Activated CD4-positive, CD25-positive, alpha-beta regulatory T cell treated with anti-CD3 and anti-CD28 coated beads, Interleukin-2, amount 50 U/mL, for 72 hours (primary cell): ENCODE data around the gene DGCR2.
"Not testable (repeated sequence)": the region's sequence is repeated elsewhere in the genome, so short reads cannot be mapped to it uniquely, and the experiment has no call there.

Experiments used
- DNase-seq: peaks from one replicate; pipeline ENCODE4 v3.0.0; 2021

Gene DGCR2

DNA sequence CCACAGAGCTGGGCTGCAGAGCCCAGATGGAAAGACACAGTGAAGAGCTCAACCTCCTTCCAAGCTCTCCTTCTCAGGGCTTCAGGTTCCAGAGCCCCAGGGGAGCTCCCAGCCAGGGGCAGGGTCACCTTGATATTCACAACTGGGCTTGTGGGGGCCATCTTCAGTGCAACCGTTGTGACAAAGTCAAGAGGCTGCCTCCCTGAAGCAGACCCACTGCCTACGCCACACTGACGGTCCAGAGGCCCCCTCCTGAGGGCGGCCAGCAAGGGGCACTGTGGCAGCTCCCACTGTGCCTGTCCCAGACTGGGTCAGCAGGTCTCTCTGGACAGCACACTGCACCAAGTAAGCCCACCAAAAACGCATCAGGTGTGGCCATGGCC, 84.1 kb downstream of the DGCR2 start:
- DNase-seq = peak; percentile 14

DNA sequence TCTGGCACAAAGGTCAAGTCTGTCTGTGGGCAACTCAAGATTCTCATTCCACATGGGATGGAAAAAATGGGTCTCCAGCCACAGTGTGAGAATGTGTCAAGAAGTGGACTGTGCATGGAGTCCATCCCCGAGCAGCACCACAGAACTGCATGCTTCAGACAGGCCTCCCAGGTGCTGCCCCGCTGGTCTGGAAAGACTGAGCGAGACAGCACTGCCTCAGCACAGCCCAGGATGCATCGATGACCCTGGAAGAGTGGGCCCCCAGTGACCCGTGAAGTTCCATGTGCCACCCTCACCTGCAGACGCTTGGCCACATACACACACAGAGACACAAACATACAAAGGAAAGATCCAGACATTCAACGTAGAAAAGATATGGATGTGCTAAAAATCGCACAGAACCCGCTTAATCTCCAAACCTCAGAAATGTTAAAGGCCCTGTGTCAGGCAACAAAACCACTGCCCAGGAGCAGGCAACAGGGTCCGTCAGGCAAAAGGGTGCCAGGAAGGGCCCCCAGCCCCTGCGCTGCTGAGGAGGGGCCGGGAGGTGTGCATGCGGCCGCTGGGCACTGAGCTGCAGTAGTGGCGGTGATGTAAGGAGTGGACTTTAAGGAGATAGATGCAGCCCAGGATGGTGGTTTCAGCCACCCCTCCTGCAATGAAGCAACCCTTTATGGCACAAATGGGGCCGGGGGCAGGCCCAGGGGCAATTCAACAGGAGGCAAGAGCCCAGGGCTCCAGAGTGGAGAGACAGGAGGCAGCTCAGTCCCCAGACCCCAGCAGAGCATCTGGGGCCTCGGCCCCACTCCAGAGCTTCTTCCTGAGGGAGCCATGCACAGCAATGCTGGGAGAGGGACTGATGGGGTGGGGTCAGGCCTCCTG, 84.7 kb downstream of the DGCR2 start:
- DNase-seq = peak; percentile 24

DNA sequence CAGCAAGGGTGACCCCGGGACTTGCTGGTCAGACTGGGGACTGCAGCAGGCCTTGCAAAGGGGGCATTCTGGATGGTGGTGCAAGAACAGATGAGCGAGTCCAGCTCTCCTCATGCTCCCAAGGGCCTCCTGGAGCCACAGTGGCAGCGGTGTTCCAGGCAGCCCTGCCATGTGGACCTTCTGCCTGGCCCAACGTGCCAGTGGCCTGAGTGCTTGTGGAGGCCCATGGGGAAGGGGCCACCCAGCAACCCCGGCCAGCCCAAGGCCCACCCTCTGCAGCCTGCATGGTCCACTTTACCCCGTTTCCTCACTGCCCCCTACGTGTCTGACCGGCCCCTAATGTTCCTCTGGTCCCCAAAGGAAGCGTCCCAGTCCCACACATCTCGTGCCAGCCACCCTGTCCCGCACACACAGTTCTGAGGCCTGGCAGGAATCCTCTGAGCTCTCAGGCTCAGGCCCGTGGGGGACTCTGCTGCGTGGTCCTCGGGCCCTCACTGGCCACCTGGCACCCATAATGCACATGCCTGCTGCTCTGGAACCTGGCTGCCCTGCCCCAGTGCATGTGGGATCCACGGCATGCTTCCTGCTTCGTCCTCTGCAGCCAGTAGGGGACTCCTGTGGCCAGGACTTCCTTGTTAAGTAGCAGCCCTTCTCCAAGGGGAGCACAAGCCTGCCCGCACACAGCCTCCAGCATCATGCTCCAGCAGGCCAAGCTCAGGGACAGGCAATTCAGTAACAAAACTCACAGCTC, 85.5 kb downstream of the DGCR2 start:
- DNase-seq = peak; percentile 18

DNA sequence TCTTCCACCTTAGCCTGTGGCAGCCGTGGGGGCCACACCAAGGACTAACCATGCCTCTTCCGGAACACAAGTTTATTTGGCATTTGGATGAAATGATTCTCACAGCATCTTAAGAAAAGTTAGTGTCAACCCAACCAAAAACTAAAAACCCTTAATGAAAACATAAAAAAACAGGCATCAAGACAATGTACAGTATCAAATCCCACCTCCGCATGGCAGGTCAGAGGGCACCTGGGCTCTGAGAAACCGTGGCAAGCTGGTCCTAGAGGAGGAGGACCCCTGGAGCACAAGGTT, 86.0 kb downstream of the DGCR2 start:
- no peak for DNase-seq

DNA sequence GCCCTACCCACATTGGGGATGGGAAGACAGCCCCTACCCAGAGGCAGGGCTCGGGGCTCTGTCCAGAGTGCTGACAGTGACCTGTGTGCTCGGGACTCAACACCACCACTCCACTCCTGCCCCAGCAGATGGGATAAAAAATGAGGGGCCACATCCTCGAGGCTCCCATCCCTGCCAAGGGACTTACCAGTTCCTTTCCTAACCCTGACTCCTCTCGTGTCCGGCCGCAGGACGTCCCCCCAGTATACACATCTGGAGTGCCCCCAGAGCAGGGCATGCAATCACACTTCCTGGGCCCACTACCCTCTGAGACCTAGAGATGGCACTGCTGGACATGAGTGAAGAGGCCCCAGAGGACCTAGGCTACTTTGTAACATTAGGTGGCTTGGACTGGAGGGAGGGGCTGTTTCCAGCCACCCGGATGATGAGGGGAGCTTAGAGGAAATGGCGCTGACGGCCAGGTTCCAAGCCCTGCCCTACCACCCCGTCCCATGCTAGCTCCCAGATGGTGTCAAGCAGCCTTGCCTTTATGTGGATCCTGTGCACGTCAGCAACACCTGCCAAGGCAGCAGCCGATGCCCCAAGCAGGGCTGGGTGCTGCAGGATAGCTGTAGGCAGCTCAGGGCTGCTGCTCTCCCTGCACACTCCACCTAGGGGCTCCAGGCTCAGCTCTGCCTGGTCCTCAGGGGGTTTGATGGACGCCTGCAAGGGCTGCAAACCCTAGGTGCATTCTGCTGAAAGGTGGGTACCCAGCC, 86.6 kb downstream of the DGCR2 start:
- peak; percentile 28 for DNase-seq

DNA sequence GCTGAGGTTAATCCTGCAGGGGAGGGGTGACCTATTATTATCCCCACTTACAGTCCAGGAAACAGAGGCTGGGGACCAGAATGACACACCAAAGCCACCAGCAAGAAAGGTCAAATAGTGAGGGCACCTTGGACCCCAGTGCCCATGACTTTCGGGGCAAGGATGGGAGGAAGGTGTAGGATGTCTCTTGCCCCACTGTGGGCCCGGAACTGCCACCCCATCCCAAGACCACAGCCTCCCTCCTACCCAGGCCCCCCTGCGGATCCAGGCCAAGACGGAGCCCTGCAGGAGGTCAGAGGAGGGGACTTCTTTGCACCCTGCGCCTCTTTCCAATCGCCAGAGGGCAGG, 87.1 kb downstream of the DGCR2 start:
- not testable (repeated sequence) for DNase-seq

DNA sequence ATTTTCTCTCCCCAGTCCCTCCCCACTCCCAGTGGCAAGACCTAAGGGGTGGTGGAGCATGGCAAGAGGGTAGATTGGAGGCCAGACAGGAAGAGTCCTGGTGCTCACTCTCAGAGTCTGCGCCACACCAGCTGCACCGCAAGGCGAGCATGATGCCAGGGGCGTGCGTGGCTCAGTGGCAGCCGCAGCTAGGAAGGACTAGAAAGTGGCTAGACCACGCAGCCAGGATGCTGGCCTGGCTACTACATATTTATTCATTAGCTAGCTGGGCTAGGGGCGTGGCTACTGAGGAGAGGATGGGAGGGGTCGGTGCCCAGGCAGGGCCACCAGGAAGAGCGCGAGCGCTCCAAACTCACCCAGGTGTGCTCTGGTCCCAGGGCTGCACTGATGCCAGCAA, 87.5 kb downstream of the DGCR2 start:
- DNase-seq = peak; percentile 18

DNA sequence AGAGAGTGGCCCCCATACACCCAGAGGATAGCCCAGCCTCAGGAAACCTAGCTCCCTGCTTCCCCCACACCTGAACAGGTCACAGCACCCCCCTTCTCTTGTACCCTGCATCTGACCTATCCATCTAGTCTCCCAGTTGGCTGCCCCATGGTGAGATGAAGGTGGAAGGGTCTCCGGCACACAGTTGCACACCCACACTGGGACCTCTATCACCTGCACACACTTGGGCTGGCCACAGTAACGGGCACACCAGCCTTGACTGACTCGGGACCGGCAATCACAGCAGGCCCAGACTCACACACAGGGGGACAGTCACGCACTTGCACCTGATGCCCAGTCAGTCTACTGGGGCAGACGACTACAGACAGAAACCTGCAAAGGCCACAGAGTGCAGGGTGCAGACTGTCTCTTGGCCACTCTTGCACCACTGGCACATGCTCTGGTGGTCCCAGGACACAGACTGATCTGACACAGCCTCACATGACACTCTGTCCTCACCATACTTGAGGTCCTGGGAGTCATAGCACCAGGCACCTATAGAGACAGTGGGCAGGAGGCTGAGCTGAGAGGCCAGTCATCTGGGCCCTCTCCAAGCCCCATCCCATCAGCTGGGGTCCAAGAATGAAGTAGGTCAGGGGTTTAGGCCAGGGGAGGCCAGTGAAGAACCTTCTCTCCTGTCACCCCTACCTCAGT, 88.0 kb downstream of the DGCR2 start:
- not testable (repeated sequence) for DNase-seq

DNA sequence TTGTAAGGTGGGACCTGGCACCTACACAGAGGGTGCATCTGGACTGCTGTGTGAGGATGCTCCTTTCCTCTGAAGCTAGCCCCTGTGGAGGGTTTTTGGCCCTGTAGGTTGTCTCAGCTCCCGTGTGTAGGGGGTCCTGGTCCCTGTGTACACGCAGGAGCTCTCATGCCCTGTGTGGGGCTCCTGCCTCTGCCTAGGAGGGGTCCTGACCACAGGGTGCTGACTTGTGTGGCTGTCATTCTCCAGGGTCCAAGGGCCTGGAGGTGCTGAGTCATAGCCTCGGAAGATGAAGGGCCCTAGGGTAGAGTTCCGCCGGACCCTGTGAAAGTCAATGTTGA, 88.7 kb downstream of the DGCR2 start:
- DNase-seq = not testable (repeated sequence)

DNA sequence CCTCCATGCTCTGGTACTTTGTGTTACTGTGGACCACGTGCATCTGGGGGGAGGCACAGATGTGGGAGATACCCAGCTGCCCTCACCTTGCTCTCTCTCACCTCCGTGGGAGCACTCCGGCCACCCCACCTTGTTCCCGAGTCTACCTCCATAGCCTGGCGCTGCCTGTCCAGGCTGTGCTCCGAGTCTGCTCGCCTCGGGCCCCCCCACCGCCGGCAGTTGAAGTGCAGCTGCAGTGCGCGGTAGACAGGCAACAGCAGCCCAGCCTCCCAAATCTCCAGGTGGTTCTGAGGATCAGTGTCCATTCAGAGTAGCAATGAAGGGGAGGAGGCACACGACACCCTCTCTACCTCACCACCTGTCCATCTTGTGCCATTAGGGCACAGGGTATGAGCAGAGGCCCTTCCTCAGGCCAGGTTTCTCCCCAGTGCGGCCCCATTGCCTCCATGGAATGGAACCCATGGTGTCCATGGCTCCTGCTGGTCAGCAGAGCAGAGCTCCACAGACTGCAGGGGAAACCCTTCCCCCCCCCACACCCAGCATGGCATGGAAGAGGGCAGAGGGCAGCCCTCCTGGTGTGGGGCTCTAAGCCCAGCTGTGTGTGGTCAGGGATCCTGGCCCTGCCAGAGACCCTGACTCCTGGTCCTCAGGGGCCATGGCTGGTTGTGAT, 89.2 kb downstream of the DGCR2 start:
- DNase-seq = not testable (repeated sequence)

DNA sequence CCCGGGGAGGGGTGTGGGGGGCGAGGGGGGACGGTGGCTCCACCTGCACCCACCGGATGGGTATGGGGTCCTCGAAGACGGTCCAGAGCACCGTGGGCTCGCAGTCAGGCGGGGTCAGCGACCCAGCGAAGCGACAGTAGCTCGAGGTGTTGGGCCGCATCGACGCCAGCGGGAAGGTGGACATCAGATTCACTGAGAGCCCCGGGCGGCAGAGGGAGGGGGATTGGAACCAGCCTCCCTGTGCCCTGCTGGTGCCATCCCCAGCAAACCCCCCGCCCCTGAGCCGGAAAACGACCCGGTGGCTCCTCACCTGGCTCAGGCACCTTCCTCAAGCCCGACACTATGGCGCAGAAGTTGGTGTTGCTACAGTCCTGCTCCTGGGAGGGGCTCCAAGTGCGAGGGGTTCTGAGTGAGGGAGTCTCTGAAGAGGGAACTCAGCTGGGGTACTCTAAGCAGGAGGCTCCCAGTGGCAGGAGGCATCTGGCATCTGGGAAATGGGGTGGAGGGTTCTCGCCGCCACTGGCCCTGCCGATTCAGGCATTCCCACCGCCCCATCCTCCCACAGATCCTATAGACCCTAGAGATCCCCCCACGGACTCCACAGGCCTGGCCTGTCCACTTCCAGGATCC, 89.9 kb downstream of the DGCR2 start:
- not testable (repeated sequence) for DNase-seq

DNA sequence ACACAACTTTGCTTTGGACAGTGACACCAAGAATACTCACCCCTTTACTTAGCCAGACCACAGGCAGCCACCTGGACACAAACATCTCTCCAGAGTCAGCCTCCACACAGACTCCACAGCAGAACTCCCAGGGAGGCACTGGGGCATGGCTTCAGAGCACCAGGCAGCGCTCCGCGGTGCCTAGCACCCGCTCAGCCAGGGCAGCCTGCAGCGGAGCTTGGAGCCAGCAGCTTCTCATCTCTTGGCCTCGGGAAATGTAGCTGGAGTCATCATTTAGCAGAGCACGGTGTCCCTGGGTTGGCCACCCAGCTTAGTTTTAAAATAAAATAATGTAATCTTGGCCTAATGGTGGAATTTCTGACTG, 91.3 kb downstream of the DGCR2 start:
- DNase-seq = not testable (repeated sequence)

DNA sequence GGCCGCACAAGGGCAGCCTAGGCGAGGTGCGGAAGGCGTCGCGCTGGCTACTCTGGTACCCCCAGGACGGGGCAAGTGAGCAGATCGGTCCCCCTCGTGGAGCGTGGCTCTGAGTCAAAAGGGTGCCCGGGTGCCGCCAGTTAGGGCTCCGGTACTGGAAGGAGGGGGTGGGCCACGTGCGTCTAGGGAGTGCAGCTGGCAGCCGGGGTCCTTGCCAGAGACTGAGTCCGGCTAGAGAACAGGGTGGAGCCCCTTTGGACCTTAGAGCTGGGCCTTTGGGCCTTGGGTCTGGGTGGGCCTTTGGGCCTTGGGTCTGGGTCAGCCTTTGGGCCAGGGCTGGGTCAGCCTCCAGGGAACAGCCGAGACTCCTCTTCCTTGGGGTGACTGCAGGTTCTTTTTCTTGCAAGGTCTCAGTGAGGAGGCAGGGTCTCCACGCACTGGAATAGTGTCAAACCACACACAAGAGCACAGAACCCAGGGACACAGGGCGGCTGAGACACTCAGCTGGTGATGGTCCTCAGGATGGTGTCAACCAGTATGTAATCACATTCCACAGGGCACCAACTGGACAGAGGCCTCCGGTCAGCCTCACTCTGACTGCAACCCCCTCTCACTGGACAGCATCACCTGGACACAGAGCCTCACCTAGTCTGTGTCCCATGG, 91.9 kb downstream of the DGCR2 start:
- not testable (repeated sequence) for DNase-seq

DNA sequence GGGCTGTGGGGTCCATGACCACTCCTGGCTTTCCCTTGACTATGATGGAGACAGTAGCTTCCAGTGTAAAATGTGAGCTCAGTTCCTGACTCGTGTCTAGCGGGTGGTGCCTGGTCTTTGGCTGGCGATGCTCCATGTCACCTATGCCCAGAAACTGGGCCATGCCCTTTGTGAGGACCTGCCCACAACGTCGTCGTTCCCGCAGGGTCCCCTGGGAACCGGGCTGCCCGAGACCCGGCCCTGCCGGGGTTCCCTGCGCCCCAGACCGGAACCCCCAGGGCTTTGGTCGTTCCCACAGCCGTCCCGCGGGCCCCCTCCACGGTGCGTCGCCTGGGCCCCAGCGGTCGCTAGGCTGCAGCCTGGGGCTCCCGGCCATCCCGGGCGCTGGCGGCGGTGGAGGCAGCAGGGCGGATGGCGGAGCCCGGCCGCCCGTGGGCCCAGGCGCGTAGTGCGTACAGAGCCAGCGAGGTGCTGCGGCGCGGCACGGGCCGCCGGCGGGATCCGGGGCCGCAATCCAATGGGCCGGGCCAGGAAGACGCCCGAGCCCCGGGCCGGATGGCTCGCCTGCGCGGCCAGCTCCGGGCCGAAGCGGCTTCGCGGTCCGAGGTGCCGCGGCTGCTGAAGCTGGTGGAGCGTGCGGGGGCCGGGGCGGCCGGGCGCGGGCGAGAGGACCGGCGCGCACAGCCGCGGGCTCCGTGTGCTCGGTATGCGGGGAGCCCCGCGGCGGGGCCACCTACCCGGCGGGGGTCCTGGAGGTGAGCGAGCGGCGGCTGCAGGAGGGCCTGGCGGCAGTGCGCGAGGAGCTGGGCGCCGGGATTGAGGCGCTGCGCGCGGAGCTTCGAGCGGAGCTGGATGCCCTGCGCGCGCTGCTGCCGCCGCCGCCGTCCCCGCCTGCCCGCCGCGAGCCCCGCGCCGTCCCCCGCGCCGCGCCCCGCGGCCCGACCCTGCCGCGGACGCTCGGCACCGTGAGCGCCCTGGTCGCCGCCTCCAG, 92.8 kb downstream of the DGCR2 start:
- DNase-seq = not testable (repeated sequence)

DNA sequence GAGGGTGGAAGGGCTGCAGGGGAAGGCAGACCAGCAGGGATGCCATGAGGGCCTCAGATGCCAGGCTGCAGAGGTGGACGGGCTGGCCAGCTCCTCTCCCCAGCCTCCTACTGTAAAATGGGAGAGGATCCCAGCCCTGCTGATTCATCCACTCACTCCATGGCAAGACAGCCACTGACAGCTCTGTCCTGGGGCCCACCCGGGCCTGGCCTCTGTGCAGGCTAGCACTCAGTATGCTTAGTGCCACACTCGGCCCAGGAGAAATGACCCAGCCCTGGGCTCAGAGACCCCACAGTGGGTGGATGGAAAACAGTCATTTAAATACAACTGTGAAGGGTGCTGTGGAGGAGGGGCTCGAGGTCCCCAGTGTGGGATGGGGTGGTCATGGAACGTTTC, 94.2 kb downstream of the DGCR2 start:
- not testable (repeated sequence) for DNase-seq

DNA sequence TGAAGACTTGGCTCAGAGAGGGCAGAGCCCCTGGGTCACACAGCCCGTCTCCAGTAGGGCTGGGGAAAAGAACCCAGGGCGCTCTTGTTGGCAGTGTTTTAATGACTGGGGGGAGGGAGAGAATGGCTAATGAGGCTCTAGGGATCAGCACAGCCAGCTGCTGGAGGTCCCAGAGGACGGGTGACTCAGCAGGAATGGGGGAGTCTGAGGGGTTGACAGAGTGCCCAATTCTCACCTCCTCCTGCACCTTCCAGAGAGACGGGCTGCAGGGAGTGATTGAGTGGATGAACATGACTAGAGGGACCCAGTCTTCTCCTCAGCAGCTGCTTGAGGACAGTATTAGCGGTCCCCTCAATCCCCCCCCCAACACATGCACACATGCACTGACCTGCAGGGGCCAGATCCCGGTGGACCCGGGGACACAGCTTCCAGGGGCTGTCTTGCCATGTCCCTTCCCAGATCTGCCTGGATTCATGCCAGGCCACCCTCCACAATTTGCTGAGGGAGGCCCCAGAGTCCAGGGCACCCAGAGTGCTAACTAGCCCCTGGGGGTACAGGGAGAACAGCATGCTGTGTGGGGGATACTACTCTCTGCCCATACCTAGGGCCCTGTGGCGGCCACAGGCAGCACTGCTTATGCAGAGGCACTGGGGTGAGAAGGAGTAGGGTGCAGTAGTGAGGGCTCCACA, 94.7 kb downstream of the DGCR2 start:
- DNase-seq = peak; percentile 16

DNA sequence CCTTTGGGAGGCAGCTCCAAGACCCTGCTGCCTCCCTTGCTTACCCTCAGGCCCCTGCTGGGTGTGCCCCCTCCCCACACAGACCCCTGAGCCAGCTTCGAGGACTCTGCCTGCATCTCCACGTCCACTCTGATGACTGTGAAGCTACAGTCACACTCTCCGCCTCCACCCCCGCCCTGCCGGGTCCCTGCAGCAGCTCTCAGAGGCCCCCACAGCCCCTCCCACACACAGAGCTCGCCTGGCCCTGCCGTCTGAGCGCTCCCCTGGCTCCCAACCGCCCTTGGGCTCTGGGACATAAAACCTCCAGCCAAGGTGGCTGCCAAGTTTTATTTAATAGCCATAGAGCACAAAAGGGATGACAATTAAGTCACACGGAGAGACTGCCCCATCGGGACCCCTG, 96.1 kb downstream of the DGCR2 start:
- DNase-seq = not testable (repeated sequence)

DNA sequence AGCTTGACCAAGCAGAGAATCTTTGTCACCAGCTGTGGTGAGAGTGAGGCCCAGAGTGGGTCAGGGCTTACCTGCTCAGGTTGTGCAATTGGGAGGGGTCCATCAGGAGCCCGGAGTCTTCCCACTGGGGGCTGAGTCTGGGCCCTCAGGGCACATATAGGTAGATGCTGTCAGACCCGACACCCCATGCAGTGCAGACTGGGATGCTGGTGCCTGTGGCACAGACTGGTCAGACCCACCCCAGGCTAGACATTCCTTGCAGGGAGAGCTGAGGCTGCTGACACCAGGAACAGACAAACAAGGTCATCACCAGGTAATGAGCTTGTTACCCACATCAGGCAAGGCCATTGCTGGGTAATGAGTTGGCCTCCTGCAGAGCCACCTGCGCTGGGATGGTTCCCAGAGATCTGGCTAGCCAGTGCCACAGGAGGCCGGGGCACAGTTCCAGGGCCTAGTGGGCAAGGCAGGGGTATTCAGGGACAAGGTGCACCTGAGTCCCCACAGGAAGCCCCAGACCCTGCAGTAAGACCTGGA, 97.2 kb downstream of the DGCR2 start:
- DNase-seq = peak; percentile 29

DNA sequence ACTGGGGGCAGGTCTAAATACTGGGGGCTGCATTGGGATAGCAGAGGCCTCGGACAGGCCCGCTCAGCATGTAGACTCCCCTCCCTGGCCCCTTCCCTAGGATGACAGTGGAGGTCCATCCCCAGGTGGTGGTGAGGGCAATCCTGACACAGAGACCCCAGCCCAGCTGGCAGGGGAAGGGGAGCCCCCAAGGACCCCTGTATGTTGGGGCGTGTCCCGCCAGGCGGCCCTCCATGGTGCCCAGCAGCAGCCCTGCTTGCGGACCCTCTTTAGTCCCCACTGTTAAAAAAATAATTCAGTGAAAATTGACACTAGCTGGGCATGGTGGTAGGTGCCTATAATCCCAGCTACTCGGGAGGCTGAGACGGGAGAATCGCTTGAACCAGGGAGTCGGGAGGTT, 98.3 kb downstream of the DGCR2 start:
- not testable (repeated sequence) for DNase-seq
